Transverse colon (tissue), 4 donors: Measurements from ENCODE around the gene MAGI1. TPM values are rescaled to one million over a fixed set of nuclear protein-coding genes. Genes with fewer than 3 reads are reported as not detected.

Source experiments
- DNase-seq: peaks from one replicate; pipeline ENCODE4 v3.0.0-alpha.2; 2019
- H3K27ac ChIP-seq, 4 donors: fragments of 200-600 bp; sonication (generic); 2 replicates each; pipeline ENCODE4 v1.5.1; 2016 to 2018; ENCODE audit warnings: inconsistent platforms in 4 of 4
- H3K27me3 ChIP-seq: fragments of 200-600 bp; sonication (generic); 2 replicates; pipeline ENCODE4 v1.5.1; 2017; ENCODE audit warnings: inconsistent platforms
- H3K36me3 ChIP-seq, 4 donors: fragments of 200-600 bp; sonication (generic); 2 replicates each; pipeline ENCODE4 v1.5.1; 2017 to 2019; ENCODE audit warnings: inconsistent platforms in 4 of 4
- H3K4me1 ChIP-seq, 4 donors: fragments of 200-600 bp; sonication (generic); 2 replicates each; pipeline ENCODE4 v1.5.1; 2017 to 2020; ENCODE audit warnings: inconsistent platforms in 4 of 4
- H3K4me3 ChIP-seq, 4 donors: fragments of 200-600 bp; sonication (generic); 1 replicate in 1 of 4; 2 replicates in 3 of 4; pipeline versions ENCODE4 v1.5.1 to v1.6.1; 2017 to 2019; ENCODE audit warnings: inconsistent platforms in 4 of 4
- H3K9me3 ChIP-seq, 2 donors: fragments of 200-600 bp; sonication (generic); 2 replicates each; pipeline ENCODE4 v1.5.1; 2017 to 2019; ENCODE audit warnings: inconsistent platforms in 2 of 2
- EP300 ChIP-seq: sonication (generic); formaldehyde crosslinking; IDR thresholded peaks from one replicate; pipeline ENCODE4 v1.6.1; 2017; ENCODE audit warnings: antibody characterized with exemption, low read depth
- POLR2A ChIP-seq: fragments of 450-650 bp; IDR thresholded peaks from one replicate; pipeline ENCODE4 v1.6.1; 2016; ENCODE audit warnings: antibody characterized with exemption, mild to moderate bottlenecking, moderate library complexity
- POLR2AphosphoS5 ChIP-seq, 3 donors: sonication (generic); formaldehyde crosslinking; IDR thresholded peaks; one replicate each; pipeline ENCODE4 v1.6.1; 2016; ENCODE audit warnings: antibody characterized with exemption in 3 of 3
- WGBS, 2 donors: methylation state at CpG; one replicate each; pipeline ENCODE4 v1.1.5; 2018; ENCODE audit warnings: low coverage in 1 of 2; 5-methylcytosine and 5-hydroxymethylcytosine counted together
- in situ Hi-C, 4 donors: fragments of 200-750 bp; cut with MboI; loops; one replicate each; pipeline versions ENCODE4 v1.15.0 to v1.15.1; 2017; ENCODE audit warnings: low sequenced_read_pairs in 3 of 4, low pct_ligation_motif_present in 1 of 4, low pct_unique_long_range_greater_than_20kb in 1 of 4
- intact Hi-C: fragments of 100-400 bp; cut with DNase I; formaldehyde crosslinking; loops from one replicate; pipeline ENCODE4 v1.15.1; 2023; ENCODE audit warnings: low total_unique reads
- total RNA-seq, 4 donors: library from RNA; depleted of rRNA; stranded (reverse); fragments of >200 nt; gene quantifications; one replicate each; pipeline ENCODE4 v1.1.0, GENCODE V29; 2016
- TF ChIP-seq, protein P1 (sequence below), 5 experiments: fragments of 200-600 bp in 3 of 5; fragments of 450-650 bp in 2 of 5; sonication (generic) in 3 of 5; IDR thresholded peaks; 1 replicate in 2 of 5; 2 replicates in 3 of 5; pipeline ENCODE4 v1.5.1; 2016 to 2017; ENCODE audit warnings: antibody characterized with exemption in 5 of 5, inconsistent platforms in 3 of 5, mild to moderate bottlenecking in 2 of 5, moderate library complexity in 1 of 5

Gene MAGI1
- total RNA-seq, 4 donors from 2014 or later = 50.8 to 190 (median 67.4) TPM

DNA sequence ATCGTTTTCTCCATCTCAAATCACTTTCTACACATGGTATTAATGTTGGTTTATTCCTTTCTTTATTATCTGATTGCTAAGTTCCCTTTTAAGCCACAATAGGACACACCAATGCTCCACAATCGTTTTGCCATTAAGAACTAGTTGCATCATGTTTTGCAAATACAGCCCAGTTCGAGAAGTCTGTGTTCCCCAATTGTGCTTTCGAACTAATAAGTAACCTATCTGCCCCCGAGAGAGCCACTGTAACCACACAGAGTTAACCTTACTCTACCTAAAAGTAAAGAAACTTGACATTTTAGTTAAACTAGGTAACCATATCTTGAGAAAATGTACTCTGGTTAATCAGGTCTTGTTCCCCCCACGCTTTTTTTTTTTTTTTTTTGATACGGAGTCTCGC, 39.1 kb downstream of the MAGI1 start:
- TF ChIP-seq EP300 (no peak), POLR2AphosphoS5 (IDR thresholded peaks at IDR 0.05) (no peak), POLR2A (no peak)
- TF ChIP-seq, protein P1, sequence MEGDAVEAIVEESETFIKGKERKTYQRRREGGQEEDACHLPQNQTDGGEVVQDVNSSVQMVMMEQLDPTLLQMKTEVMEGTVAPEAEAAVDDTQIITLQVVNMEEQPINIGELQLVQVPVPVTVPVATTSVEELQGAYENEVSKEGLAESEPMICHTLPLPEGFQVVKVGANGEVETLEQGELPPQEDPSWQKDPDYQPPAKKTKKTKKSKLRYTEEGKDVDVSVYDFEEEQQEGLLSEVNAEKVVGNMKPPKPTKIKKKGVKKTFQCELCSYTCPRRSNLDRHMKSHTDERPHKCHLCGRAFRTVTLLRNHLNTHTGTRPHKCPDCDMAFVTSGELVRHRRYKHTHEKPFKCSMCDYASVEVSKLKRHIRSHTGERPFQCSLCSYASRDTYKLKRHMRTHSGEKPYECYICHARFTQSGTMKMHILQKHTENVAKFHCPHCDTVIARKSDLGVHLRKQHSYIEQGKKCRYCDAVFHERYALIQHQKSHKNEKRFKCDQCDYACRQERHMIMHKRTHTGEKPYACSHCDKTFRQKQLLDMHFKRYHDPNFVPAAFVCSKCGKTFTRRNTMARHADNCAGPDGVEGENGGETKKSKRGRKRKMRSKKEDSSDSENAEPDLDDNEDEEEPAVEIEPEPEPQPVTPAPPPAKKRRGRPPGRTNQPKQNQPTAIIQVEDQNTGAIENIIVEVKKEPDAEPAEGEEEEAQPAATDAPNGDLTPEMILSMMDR (IDR thresholded peaks at IDR 0.05) = no peak
- no peak for DNase-seq
- Histone ChIP-seq H3K36me3 (no peaks in the 10 kb centered on the region), H3K9me3 (no peaks in the 10 kb centered on the region), H3K4me3 (no peak overlapping the region), H3K4me1 (no peaks in the 10 kb centered on the region), H3K27ac (no peak overlapping the region), H3K27me3 (no peaks in the 10 kb centered on the region)
- intact Hi-C loops (loop anchor here (2.0 kb wide), 1 partner anchor 71 kb away; no protein-coding TSS in a partner anchor), in situ Hi-C loops (no loop called here)
- WGBS, 2 donors = 79 to 84% methylated on average over 4 to 8 of the region's 8 CpGs

DNA sequence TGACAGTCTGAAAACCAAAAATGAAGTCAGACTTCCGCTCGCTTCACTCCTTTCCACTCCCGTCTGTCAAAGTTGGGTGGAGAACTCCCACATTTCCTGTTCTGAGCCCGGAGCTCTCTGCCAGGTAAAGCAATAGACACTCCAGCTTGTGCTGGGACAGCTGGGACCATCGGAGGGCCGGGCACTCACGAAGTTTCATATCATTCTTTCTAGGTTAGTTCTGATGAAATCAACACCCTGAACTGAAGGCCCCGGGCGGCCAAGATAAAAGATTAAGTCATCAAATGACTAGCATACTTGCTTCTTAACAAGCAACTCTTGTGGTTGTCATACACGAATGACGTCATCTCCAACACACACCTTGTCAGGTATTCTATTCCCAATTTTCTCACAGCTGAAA, 42.1 kb downstream of the MAGI1 start:
- 20 to 78% methylated on average over 1 to 11 of the region's 11 CpGs for WGBS, 2 donors
- Histone ChIP-seq H3K4me3 (no peak overlapping the region), H3K36me3 (no peaks in the 10 kb centered on the region), H3K27ac (no peak overlapping the region), H3K9me3 (no peaks in the 10 kb centered on the region), H3K4me1 (no peaks in the 10 kb centered on the region), H3K27me3 (no peaks in the 10 kb centered on the region)
- intact Hi-C loops = no loop called here
- no peak for DNase-seq
- in situ Hi-C loops = no loop called here
- TF ChIP-seq, protein P1 (IDR thresholded peaks at IDR 0.05) = no peak
- TF ChIP-seq POLR2AphosphoS5 (IDR thresholded peaks at IDR 0.05) (no peak), EP300 (no peak)

DNA sequence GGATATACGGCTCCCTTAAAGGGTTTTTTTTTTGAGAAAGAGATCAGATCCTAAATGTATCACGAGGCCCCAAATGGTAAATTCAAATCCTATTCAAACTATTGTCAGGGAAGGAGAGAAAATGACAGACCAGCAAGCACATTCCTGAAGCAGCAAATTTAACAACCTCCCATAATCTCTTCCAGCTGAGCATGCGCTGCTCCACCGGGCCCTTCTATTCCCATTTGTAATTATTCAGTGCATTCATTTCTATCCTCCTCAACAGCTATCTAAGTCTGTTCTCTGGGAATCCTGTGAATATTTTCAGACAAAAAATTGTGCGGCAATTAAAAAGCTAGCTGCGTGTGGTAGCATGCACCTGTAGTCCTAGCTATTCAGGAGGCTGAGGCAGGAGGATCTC, 43.2 kb downstream of the MAGI1 start:
- in situ Hi-C loops = no loop called here
- 83 to 88% methylated on average over 3 to 6 of the region's 6 CpGs for WGBS, 2 donors
- no peak for TF ChIP-seq POLR2AphosphoS5 (IDR thresholded peaks at IDR 0.05)
- no peak for TF ChIP-seq POLR2A
- TF ChIP-seq, protein P1 (IDR thresholded peaks at IDR 0.05) = no peak
- no peak for TF ChIP-seq EP300

DNA sequence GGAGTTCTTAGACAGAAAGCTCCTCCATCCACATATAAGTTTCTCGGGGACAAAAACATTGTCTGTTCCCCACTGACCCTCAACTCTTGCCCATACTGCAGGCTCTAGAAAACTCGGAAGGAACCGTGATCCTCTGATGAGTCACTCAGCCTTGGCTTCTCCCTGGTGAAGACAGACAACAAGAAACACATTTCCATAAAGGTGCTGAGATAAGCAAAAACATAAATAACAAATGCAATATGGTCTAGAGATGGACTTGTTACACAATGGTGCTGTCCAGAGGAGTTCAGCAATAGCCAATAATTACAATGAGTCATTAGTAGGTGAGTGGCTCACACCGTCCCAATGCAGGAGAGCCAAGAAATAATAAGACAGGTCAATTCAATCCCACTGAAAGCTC, 43.7 kb downstream of the MAGI1 start:
- Histone ChIP-seq H3K27ac (no peak overlapping the region), H3K4me1 (no peaks in the 10 kb centered on the region), H3K4me3 (no peak overlapping the region), H3K27me3 (no peaks in the 10 kb centered on the region), H3K36me3 (no peaks in the 10 kb centered on the region), H3K9me3 (no peaks in the 10 kb centered on the region)
- in situ Hi-C loops (no loop called here), intact Hi-C loops (no loop called here)
- WGBS, 2 donors = 74 to 75% methylated on average over 1 to 4 of the region's 4 CpGs
- no peak for DNase-seq
- TF ChIP-seq POLR2AphosphoS5 (IDR thresholded peaks at IDR 0.05) (no peak), EP300 (no peak), POLR2A (no peak)
- TF ChIP-seq, protein P1 (IDR thresholded peaks at IDR 0.05) = no peak

More for the DNA sequence above, 43.2 kb downstream of the MAGI1 start:
- no peak overlapping the region for H3K4me3 ChIP-seq
- intact Hi-C loops = no loop called here
- no peak overlapping the region for H3K27ac ChIP-seq
- no peaks in the 10 kb centered on the region for H3K36me3 ChIP-seq
- H3K4me1 ChIP-seq = no peaks in the 10 kb centered on the region
- no peaks in the 10 kb centered on the region for H3K27me3 ChIP-seq
- H3K9me3 ChIP-seq = no peaks in the 10 kb centered on the region
- DNase-seq = no peak
